SJSA1 (cell line): ENCODE results near the gene TRPV2. TPM values are rescaled to one million over a fixed set of nuclear protein-coding genes. Genes with fewer than 3 reads are reported as not detected.
"Not testable (repeated sequence)": the region's sequence is repeated elsewhere in the genome, so short reads cannot be mapped to it uniquely, and the experiment has no call there.

Experiments
- DNase-seq, 2 experiments: peaks; one replicate each; pipeline ENCODE4 v3.0.0-alpha.2; 2015 to 2020; ENCODE audit warnings: low spot score in 2 of 2, low read depth in 1 of 2
- H3K27ac ChIP-seq: fragments of 250-450 bp; sonication (Bioruptor Pico); 2 replicates; pipeline ENCODE4 v1.5.1; 2020; ENCODE audit warnings: mild to moderate bottlenecking, moderate library complexity
- H3K27me3 ChIP-seq: fragments of 250-450 bp; sonication (Bioruptor Pico); replicated peaks from 2 replicates; pipeline ENCODE4 v1.5.1; 2020; ENCODE audit warnings: mild to moderate bottlenecking, moderate library complexity
- H3K36me3 ChIP-seq: fragments of 250-450 bp; sonication (Bioruptor Pico); 2 replicates; pipeline ENCODE4 v1.5.1; 2020; ENCODE audit warnings: mild to moderate bottlenecking
- H3K4me1 ChIP-seq: fragments of 250-450 bp; sonication (Bioruptor Pico); replicated peaks from 2 replicates; pipeline ENCODE4 v1.6.1; 2021; ENCODE audit warnings: mild to moderate bottlenecking
- H3K4me3 ChIP-seq: fragments of 250-450 bp; sonication (Bioruptor Pico); 2 replicates; pipeline ENCODE4 v1.5.1; 2020; ENCODE audit warnings: mild to moderate bottlenecking
- H3K9me3 ChIP-seq: fragments of 250-450 bp; sonication (Bioruptor Pico); replicated peaks from 2 replicates; pipeline ENCODE4 v1.5.1; 2020; ENCODE audit warnings: mild to moderate bottlenecking
- total RNA-seq: library from RNA; depleted of rRNA; stranded (reverse); fragments of >200 nt; shearing (Covaris generic); gene quantifications from 2 replicates; pipeline ENCODE4 v1.2.3, GENCODE V29; 2014

The TRPV2 gene
- total RNA-seq, 1 experiment from 2014 or later, result 0.47 TPM

GRCh38 chr17:16391451-16391850, 23.9 kb upstream of the TRPV2 start:
- no peaks in the 10 kb centered on the region for H3K4me1 ChIP-seq
- no peak for DNase-seq
- H3K27me3 ChIP-seq, result no peaks in the 10 kb centered on the region
- H3K4me3 ChIP-seq, result no peak overlapping the region
- H3K27ac ChIP-seq, result no peak overlapping the region
- H3K9me3 ChIP-seq, result no peaks in the 10 kb centered on the region
- H3K36me3 ChIP-seq, result no peaks in the 10 kb centered on the region

- not testable (repeated sequence) for H3K27me3 ChIP-seq, H3K4me1 ChIP-seq, H3K9me3 ChIP-seq, H3K36me3 ChIP-seq, DNase-seq, H3K4me3 ChIP-seq, H3K27ac ChIP-seq
Observed at GRCh38 chr17:16392491-16392890, 22.9 kb upstream of the TRPV2 start.

GRCh38 chr17:16395887-16396286, 19.5 kb upstream of the TRPV2 start:
- H3K9me3 ChIP-seq, H3K27me3 ChIP-seq, H3K4me1 ChIP-seq, DNase-seq, H3K27ac ChIP-seq, H3K36me3 ChIP-seq, H3K4me3 ChIP-seq: not testable (repeated sequence)

- not testable (repeated sequence) for DNase-seq, H3K9me3 ChIP-seq, H3K4me3 ChIP-seq, H3K4me1 ChIP-seq, H3K27ac ChIP-seq, H3K27me3 ChIP-seq, H3K36me3 ChIP-seq
Observed at GRCh38 chr17:16396693-16397092, 18.7 kb upstream of the TRPV2 start.

GRCh38 chr17:16398270-16399267, 16.8 kb upstream of the TRPV2 start:
- Histone ChIP-seq H3K27me3 (no peaks in the 10 kb centered on the region), H3K4me3 (no peak overlapping the region), H3K36me3 (no peaks in the 10 kb centered on the region), H3K9me3 (no peaks in the 10 kb centered on the region), H3K4me1 (no peaks in the 10 kb centered on the region), H3K27ac (no peak overlapping the region)
- DNase-seq, result no peak

- H3K27ac ChIP-seq, H3K9me3 ChIP-seq, H3K4me3 ChIP-seq, H3K27me3 ChIP-seq, H3K36me3 ChIP-seq, H3K4me1 ChIP-seq, DNase-seq: not testable (repeated sequence)
Observed at GRCh38 chr17:16403847-16404246, 11.5 kb upstream of the TRPV2 start.

GRCh38 chr17:16406742-16407674, 8.4 kb upstream of the TRPV2 start:
- no peak for DNase-seq
- H3K4me1 ChIP-seq, result no peaks in the 10 kb centered on the region
- no peaks in the 10 kb centered on the region for H3K9me3 ChIP-seq
- no peaks in the 10 kb centered on the region for H3K36me3 ChIP-seq
- no peaks in the 10 kb centered on the region for H3K27me3 ChIP-seq
- H3K4me3 ChIP-seq, result no peak overlapping the region
- no peak overlapping the region for H3K27ac ChIP-seq

GRCh38 chr17:16407911-16408588, 7.3 kb upstream of the TRPV2 start:
- H3K36me3 ChIP-seq, result no peaks in the 10 kb centered on the region
- peak in 1 of 2 experiments; percentile 16 for DNase-seq
- no peaks in the 10 kb centered on the region for H3K9me3 ChIP-seq
- no peak overlapping the region for H3K27ac ChIP-seq
- H3K27me3 ChIP-seq, result no peaks in the 10 kb centered on the region
- H3K4me3 ChIP-seq, result no peak overlapping the region
- H3K4me1 ChIP-seq, result no peaks in the 10 kb centered on the region

- peaks cover 39% of the 10 kb centered on the region for H3K4me1 ChIP-seq
- H3K27me3 ChIP-seq, result no peaks in the 10 kb centered on the region
- no peak for DNase-seq
- H3K4me3 ChIP-seq, result no peak overlapping the region
- H3K27ac ChIP-seq, result no peak overlapping the region
- no peaks in the 10 kb centered on the region for H3K9me3 ChIP-seq
- H3K36me3 ChIP-seq, result no peaks in the 10 kb centered on the region
Observed at GRCh38 chr17:16417399-16417798, 2.0 kb downstream of the TRPV2 start.

- Histone ChIP-seq H3K9me3 (no peaks in the 10 kb centered on the region), H3K4me3 (no peak overlapping the region), H3K27me3 (no peaks in the 10 kb centered on the region), H3K27ac (peak overlapping the region; percentile 94), H3K36me3 (no peaks in the 10 kb centered on the region), H3K4me1 (peaks cover 39% of the 10 kb centered on the region)
- DNase-seq, result peak; percentile 50 to 68
Observed at GRCh38 chr17:16417896-16418684, 2.7 kb downstream of the TRPV2 start.

- DNase-seq, result peak in 1 of 2 experiments; percentile 44
- H3K36me3 ChIP-seq, result no peaks in the 10 kb centered on the region
Observed at GRCh38 chr17:16418685-16419068, 3.3 kb downstream of the TRPV2 start.

GRCh38 chr17:16419074-16419928, 3.9 kb downstream of the TRPV2 start:
- H3K4me3 ChIP-seq, result no peak overlapping the region
- peaks cover 39% of the 10 kb centered on the region for H3K4me1 ChIP-seq
- H3K9me3 ChIP-seq, result no peaks in the 10 kb centered on the region
- peak overlapping the region; percentile 94 for H3K27ac ChIP-seq
- peak; percentile 80 to 92 for DNase-seq
- no peaks in the 10 kb centered on the region for H3K27me3 ChIP-seq
- H3K36me3 ChIP-seq, result no peaks in the 10 kb centered on the region

More at GRCh38 chr17:16418685-16419068, 3.3 kb downstream of the TRPV2 start:
- Histone ChIP-seq H3K27ac (peak overlapping the region; percentile 94), H3K4me3 (no peak overlapping the region), H3K4me1 (peaks cover 39% of the 10 kb centered on the region), H3K27me3 (no peaks in the 10 kb centered on the region), H3K9me3 (no peaks in the 10 kb centered on the region)
